Sigmoid colon (tissue), 4 donors: Measurements from ENCODE around the gene SLC39A11.

Source experiments
- EP300 ChIP-seq, 4 donors: sonication (generic); formaldehyde crosslinking; IDR thresholded peaks; one replicate each; pipeline ENCODE4 v1.6.1; 2017; ENCODE audit warnings: antibody characterized with exemption in 4 of 4
- POLR2A ChIP-seq, 2 donors: fragments of 450-650 bp; IDR thresholded peaks; one replicate each; pipeline ENCODE4 v1.6.1; 2016; ENCODE audit warnings: antibody characterized with exemption in 2 of 2, mild to moderate bottlenecking in 2 of 2, moderate library complexity in 2 of 2
- TF ChIP-seq, protein P1 (sequence below), 4 experiments: fragments of 450-650 bp in 3 of 4; fragments of 200-600 bp in 1 of 4; IDR thresholded peaks; one replicate each; pipeline ENCODE4 v1.5.1; 2016 to 2019; ENCODE audit warnings: antibody characterized with exemption in 4 of 4, mild to moderate bottlenecking in 3 of 4, moderate library complexity in 2 of 4

DNA sequence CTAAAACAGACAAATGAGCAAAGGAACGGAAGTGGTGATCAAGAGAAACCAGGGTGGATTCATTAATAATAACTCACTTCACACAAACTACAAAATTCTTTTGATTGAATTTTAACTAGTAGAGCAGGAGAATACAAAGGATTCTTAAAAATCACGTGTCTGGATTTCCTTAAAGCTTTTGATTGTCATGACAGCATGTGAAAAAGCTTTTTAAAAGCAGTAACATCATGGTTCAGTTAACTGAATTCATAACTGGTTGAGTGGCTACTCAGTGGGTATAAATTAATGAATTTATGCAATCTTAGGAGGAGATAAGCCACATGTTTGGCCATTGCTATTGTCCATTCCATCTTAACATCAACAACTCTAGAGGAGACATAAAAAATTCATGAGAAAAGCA lies 333.2 kb downstream of the SLC39A11 start:
- TF ChIP-seq, protein P1, sequence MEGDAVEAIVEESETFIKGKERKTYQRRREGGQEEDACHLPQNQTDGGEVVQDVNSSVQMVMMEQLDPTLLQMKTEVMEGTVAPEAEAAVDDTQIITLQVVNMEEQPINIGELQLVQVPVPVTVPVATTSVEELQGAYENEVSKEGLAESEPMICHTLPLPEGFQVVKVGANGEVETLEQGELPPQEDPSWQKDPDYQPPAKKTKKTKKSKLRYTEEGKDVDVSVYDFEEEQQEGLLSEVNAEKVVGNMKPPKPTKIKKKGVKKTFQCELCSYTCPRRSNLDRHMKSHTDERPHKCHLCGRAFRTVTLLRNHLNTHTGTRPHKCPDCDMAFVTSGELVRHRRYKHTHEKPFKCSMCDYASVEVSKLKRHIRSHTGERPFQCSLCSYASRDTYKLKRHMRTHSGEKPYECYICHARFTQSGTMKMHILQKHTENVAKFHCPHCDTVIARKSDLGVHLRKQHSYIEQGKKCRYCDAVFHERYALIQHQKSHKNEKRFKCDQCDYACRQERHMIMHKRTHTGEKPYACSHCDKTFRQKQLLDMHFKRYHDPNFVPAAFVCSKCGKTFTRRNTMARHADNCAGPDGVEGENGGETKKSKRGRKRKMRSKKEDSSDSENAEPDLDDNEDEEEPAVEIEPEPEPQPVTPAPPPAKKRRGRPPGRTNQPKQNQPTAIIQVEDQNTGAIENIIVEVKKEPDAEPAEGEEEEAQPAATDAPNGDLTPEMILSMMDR (IDR thresholded peaks at IDR 0.05): no peak
- TF ChIP-seq POLR2A (IDR thresholded peaks at IDR 0.05): no peak
- TF ChIP-seq EP300 (IDR thresholded peaks at IDR 0.05): no peak
